Progenitor cell of endocrine pancreas (in vitro differentiated cells): ENCODE data around the gene TIMP3. TPM values are rescaled to one million over a fixed set of nuclear protein-coding genes. Genes with fewer than 3 reads are reported as not detected.

ENCODE experiments used
- DNase-seq: peaks from one replicate; pipeline ENCODE4 v3.0.0; 2021; ENCODE audit warnings: low spot score; ENCODE audit not compliant: unreplicated experiment
- H3K27ac Mint-ChIP-seq: 2 replicates; pipeline ENCODE4 v1.8.0; 2021; ENCODE audit warnings: mild to moderate bottlenecking, moderate library complexity, mixed read lengths
- H3K27me3 Mint-ChIP-seq: 2 replicates; pipeline ENCODE4 v1.8.0; 2021; ENCODE audit warnings: mixed read lengths
- H3K36me3 Mint-ChIP-seq: 2 replicates; pipeline ENCODE4 v1.8.0; 2022; ENCODE audit warnings: mixed read lengths; ENCODE audit not compliant: insufficient read depth
- H3K4me1 Mint-ChIP-seq: 2 replicates; pipeline ENCODE4 v1.8.0; 2021; ENCODE audit warnings: low read depth, mixed read lengths
- H3K4me3 Mint-ChIP-seq: 2 replicates; pipeline ENCODE4 v1.8.0; 2021; ENCODE audit warnings: low read depth, mild to moderate bottlenecking, moderate library complexity, mixed read lengths
- H3K9me3 Mint-ChIP-seq: 2 replicates; pipeline ENCODE4 v1.8.0; 2021; ENCODE audit warnings: low read depth, mixed read lengths
- CTCF ChIP-seq: fragments of 200-600 bp; sonication (generic); IDR thresholded peaks from one replicate; pipeline ENCODE4 v1.5.0; 2021; ENCODE audit warnings: antibody characterized with exemption, mild to moderate bottlenecking; ENCODE audit not compliant: unreplicated experiment
- total RNA-seq: library from RNA; stranded (reverse); gene quantifications from 2 replicates; pipeline ENCODE4 v1.2.1, GENCODE V29; 2021

Gene TIMP3
- total RNA-seq, 1 donor from 2014 or later: 2.4 TPM

- no peak for TF ChIP-seq CTCF
- H3K4me1 Mint-ChIP-seq: no peaks in the 10 kb centered on the region
Observed at GRCh38 chr22:32874976-32875375, 73.5 kb downstream of the TIMP3 start.

DNA sequence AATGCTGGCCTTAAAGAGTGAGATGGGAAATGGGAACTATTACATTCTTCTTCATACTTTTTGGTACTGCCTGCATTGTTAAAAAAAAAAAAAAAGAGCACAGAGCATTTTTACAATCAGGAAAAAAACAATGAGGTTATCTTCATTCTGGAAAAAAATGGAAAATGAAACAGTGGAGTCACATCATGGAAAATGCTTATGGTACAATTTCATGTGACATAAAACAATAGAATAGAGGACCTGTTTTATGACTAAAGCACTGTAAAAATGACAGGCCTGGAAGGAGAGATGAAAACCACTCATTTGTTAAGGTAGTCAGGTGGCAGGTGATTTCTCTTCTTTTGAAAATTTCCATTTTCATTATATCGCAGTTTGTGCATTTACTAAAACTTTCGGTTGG, 75.0 kb downstream of the TIMP3 start:
- Mint-ChIP-seq H3K4me3 (no peak overlapping the region), H3K4me1 (peaks cover 10% of the 10 kb centered on the region), H3K27ac (no peak overlapping the region), H3K9me3 (no peaks in the 10 kb centered on the region), H3K36me3 (no peaks in the 10 kb centered on the region), H3K27me3 (peaks cover 14% of the 10 kb centered on the region)
- no peak for DNase-seq
- no peak for TF ChIP-seq CTCF

More at GRCh38 chr22:32874976-32875375, 73.5 kb downstream of the TIMP3 start:
- Mint-ChIP-seq H3K27me3 (peaks cover 13% of the 10 kb centered on the region), H3K9me3 (no peaks in the 10 kb centered on the region), H3K4me3 (no peak overlapping the region), H3K27ac (no peak overlapping the region), H3K36me3 (no peaks in the 10 kb centered on the region)
- DNase-seq: no peak

- TF ChIP-seq CTCF: no peak
- Mint-ChIP-seq H3K27me3 (peaks cover 14% of the 10 kb centered on the region), H3K4me1 (peaks cover 10% of the 10 kb centered on the region), H3K36me3 (no peaks in the 10 kb centered on the region), H3K27ac (no peak overlapping the region), H3K9me3 (no peaks in the 10 kb centered on the region), H3K4me3 (no peak overlapping the region)
- no peak for DNase-seq
Observed at GRCh38 chr22:32877196-32877595, 75.7 kb downstream of the TIMP3 start.

GRCh38 chr22:32879550-32879949, 78.0 kb downstream of the TIMP3 start:
- Mint-ChIP-seq H3K4me3 (no peak overlapping the region), H3K27me3 (peaks cover 14% of the 10 kb centered on the region), H3K9me3 (no peaks in the 10 kb centered on the region), H3K27ac (no peak overlapping the region), H3K4me1 (peaks cover 10% of the 10 kb centered on the region), H3K36me3 (no peaks in the 10 kb centered on the region)
- TF ChIP-seq CTCF: no peak
- DNase-seq: no peak

DNA sequence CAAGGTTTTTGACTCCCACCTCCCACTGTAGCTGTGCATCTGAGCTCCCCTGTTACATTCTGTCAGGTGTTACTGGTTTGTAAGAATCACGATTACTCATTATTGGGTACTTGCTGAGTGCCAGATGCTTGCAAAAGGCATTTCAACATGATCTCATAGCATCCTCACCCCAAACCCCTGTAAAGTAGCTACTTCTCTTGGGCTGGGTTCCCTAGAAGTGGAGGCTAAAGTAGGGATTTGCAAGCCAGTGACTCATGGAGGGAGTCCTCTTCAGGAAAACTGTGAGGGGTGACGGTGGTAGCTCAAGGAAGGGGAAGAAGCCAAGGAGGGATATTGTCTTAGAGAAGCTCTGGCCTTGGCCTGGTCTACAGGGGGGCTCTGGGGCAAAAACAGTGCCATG, 78.6 kb downstream of the TIMP3 start:
- peaks cover 14% of the 10 kb centered on the region for H3K27me3 Mint-ChIP-seq

More for the DNA sequence above, 78.6 kb downstream of the TIMP3 start:
- no peak for TF ChIP-seq CTCF
- Mint-ChIP-seq H3K27ac (no peak overlapping the region), H3K9me3 (no peaks in the 10 kb centered on the region), H3K4me1 (peaks cover 10% of the 10 kb centered on the region), H3K4me3 (no peak overlapping the region), H3K36me3 (no peaks in the 10 kb centered on the region)
- no peak for DNase-seq
